HG03025 (cell line): ENCODE results near the gene ALK.

ENCODE experiments used
- ATAC-seq: cut with Tn5 transposase; IDR thresholded peaks from one replicate; pipeline ENCODE4 v1.9.1; 2021; ENCODE audit warnings: mild to moderate bottlenecking, moderate library complexity; ENCODE audit not compliant: unreplicated experiment, low FRiP score

The ALK gene

DNA sequence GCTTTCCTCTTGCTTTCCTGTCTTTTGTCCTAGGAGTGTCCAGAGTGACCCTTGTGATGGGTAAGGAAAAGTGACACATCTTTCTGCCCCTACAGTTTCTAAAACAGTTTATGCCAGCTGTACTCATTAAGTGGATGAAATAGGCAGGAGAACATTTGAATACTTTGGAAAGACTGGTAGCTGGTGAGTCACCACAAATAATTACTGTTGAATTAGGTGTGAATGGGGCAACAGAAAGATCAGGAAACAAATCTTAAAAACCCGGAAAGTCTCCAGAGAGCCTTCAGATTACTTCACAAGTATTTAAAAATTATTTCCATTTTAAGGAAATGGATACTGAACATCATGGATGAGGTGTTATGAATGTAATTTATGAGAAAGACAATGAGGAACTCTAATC, 527.7 kb downstream of the ALK start:
- no peak for ATAC-seq

DNA sequence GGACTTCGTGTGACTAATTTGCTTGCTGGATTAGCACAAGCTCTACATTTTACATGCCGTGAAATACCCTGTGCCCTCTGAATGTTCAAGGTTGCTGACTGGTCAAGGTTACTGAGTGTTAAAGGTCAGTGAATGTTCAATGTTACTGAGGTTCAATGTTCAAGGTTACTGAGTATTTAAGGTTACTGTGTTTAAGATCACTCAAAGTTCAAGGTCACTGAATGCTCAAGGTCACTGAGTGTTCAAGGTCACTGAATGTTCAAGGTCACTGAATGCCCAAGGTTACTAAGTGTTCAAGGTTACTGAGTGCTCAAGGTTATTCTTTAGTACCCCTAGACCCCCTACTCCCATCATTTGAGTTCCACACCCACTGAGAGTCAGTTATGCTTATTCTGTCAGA, 528.6 kb downstream of the ALK start:
- ATAC-seq = no peak

- no peak for ATAC-seq
These were observed 531.2 kb downstream of the ALK start for GRCh38 chr2:29390136-29390535.

- no peak for ATAC-seq
These were observed 531.7 kb downstream of the ALK start for GRCh38 chr2:29389686-29390085.

DNA sequence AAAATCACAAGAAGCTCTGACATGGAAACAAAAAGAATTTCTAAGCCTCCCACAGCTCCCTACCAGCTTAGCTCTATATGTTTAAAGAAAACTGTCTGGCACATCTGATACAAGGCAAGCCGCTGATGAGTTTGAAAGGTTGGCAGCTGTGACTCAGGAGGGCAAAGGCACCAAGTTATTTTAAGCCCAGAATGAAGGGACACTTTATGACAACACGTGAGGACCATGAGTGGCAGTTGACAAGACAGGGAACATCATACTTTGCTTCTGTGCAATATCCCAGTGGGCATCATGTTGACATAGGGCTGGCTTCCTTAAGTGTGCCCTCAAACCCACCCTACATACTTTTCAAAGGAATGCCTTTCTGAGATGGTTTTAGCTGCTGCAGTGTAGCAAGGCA, 533.3 kb downstream of the ALK start:
- ATAC-seq = no peak

- no peak for ATAC-seq
These were observed 538.9 kb downstream of the ALK start for GRCh38 chr2:29382486-29382885.

DNA sequence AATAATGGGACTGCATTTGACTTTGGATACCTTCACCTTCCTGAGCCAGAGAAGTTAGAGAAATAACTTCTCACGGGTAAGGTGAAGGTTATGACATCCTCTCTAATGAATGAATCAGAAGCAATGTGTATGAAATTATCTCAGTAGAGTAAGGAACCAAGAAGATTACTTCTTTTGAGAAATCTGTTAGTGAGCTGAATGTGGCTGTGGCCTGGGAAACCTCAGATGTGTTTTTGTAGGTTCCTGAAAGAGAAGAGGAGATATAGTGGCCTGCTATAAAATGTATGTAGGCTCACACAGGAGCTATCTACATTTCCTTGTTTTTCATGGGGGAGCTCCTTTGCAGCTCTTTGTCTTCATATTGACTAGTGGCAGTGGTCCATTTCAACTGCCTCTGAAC, 543.6 kb downstream of the ALK start:
- ATAC-seq = no peak

- ATAC-seq = no peak
These were observed 544.8 kb downstream of the ALK start for GRCh38 chr2:29376541-29376940.

DNA sequence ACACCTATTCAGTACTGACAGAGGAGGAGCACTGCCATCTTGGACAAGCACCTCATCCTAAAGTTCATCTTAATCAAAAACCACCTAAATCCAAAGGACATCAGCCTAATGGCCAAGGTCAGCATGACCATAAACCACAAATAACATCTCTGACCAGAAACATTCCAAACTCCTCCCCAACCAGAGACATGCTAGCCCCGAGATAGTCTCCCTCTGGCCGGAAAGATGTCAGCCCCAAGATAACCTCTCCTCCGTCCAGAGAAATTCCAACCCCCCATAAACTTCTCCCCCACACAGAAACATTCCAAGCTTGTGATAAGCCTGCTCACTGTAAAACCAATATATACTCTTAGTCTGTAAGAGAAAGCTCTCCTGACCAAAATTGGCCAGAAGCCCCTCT, 545.5 kb downstream of the ALK start:
- no peak for ATAC-seq

GRCh38 chr2:29374823-29375222, 546.6 kb downstream of the ALK start:
- no peak for ATAC-seq

DNA sequence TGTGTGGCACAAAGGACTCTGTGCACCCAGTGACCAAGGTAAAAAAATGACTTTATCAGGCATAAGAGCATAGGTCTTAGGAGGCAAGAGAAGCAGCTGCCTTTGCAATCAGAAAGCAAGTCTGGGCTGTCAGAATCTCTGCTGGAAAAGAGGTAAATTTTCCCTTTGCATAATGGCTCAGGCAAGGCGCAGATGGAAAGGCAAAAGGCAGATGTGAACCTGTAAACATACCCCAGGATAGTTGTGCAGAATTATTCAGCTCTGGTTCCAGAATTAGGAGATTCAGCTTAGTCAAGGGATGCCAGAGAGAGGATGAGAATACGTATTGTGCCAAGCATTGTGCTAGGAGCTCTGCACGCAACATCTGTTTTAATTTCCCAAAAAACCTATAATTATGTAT, 547.5 kb downstream of the ALK start:
- ATAC-seq = no peak

DNA sequence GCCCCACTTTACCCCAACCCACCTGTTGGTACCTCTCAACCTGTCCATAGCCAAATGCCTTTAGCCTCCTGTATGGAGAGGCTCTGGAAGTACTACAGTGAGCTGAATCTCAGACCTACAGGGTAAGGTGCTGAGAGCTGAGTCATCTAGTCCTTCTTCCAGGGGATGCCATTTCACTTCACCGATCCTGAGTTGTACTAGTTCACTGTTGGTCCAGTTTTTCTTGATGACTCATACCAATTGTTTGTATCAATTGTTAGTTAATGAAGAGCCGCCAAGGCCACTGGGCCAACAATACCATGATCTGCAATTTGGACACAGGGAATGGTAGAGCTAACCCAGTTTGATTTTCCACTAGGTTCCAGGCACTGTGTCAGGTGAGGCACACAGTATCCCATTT, 549.2 kb downstream of the ALK start:
- no peak for ATAC-seq

DNA sequence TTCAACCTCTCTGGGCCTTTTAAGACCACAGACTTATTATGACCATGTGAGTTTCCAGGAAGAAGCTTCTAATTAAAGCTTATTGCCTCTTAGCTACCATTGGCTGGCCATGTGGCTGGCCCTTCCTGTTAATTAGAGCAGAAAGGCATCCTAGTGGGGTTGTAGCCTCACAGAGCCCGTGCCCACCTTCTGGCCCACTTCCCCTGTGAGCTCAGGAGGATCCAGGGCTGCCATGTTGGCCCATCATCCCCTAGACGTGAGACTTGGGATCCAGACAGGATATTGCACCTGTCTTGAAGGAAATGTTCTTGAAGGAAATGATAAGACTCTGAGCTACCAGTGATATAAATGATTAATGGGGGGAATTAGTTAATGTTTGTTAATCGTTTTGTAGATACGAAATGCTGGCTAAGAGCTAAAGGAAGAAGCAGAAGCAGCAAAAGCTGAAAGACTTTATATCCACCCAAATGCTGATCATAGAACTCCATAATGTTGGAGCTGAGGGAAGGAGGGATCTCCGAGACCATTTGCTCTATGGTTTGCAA, 550.7 kb downstream of the ALK start:
- no peak for ATAC-seq

DNA sequence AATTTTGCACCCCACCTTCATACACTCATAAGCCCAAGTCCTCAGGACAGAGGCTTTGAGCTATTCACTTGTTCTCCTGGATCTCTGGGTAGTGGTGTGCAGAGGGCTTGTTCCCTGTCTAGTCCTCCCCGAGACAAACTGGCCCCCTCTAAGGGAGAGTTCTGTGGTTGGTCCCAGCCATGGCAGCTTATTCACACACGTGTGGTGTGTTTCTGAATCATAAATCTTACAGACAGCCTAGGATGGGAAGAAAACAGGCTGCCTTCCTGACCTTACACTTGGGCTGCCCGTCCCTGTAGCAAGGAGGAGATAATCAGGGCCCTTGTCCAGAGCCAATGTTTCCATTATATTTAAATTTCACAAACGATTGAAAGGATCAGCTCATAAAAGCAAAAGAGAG, 551.2 kb downstream of the ALK start:
- no peak for ATAC-seq

DNA sequence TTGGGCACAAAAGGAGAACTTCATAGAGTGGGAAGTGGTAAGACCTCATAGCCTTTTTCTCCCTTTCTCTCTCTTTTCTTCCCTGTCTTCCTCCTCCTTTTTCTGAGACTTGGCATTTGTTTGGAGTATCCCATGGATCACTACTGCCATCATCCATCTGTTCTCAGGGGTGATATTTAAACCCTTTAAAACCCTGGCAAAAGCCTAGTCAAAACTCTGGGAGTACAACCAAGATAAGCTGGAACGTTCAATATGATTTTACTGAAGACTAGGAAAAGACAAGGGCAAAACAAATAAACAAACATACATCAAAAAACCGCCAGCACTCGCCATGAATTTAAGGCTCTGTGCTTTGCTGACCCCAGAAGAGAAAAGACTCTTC, 552.7 kb downstream of the ALK start:
- no peak for ATAC-seq

DNA sequence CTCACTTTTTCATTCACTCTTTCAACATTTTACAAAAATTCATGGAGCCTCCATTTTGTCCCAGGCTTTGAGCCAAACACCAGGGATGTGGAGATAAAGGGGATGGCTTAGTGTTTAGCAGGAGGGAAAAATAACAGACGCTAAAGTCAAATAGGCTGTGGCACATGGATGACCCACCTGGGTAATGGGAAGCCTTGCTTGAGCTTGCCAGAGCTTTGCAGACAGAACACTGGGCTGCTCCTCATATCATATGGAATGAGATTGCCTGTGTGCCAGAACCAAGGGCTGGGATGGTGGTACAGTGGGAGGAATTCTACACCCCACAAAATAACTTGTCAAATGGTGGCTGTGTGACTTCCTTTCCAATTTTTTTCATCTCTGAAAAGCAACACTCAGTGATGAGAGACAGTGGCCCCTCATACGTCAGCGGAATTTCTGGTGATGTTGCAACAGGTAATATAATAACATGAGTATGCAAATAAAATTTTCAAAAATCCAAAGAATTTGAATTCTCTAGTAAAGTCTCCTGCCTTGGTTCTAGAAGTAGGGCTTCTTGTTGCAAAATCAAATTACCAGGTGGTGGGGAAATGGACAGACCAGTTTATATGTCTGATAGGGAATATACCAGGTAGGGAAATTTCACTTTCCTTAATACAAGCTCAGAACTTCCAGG, 553.3 kb downstream of the ALK start:
- ATAC-seq = no peak

DNA sequence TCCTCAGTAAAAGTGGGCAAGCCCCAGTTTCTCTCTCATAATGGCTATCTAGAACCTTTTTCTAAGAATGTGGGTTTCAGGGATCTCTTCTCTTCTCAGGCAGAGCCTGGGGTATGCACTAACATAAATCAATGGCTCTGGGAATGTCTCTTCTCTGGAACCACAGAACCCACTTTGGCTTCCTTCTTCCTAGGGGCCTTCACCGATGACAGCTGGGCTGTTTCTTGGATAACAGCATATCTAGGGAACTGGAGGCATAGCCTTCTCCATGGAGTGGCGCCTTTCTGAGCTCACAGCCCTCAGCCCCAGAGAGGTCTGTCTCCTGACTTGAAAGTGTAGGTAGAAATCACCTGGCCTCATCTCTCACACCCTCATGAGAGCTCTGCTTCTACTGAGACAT, 558.3 kb downstream of the ALK start:
- no peak for ATAC-seq

DNA sequence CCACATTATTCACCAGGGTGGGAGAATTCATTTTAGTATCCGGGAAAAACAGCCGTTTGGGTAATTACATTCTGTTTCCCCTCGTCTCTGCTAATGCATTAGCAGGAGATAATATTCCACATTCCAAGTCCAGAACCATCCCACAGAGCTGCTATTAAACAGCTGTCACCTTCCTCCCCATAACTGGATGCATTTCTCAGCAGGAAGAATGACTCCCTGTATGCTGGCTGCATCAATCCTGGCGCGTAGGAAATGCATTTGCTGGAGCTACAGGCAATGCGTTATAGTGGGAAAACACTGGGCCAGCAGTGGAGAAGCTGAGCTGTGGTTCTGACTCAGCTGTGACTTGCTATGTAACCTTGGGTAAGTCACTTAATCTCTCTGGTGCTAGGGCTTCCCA, 560.2 kb downstream of the ALK start:
- no peak for ATAC-seq

DNA sequence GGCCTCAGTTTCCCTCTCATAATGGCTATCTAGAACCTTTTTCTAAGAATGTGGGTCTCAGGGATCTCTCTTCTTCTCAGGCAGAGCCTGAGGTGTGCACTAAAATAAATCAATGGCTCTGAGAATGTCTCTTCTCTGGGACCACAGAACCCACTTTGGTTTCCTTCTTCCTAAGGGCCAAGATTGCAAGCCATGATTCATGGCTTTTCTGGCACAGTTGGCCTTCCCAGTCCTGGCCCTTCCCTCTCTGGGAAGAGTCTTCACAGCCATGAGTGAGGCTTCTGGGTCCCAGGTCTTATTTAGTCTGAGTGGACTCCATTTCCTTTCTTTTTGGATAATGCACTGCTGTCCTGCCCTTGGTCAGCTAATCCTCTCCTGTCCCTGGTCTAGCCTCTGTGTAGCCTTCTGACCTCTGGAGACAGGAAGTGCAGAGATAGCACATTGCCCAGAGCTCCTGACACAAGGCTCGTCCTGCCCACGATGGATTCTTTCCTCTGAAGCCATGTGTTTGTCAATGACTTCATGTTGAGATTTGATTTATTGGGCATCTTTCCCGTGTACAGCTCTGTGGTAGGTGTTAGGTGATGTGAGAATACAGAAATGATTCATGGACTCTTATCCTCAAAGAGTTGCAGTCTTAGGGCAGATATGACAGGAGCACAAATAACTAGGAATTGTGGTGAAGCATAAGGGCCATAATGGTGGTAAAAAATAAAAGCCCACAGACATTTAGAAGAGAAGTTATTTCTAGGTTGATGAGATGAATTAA, 561.2 kb downstream of the ALK start:
- ATAC-seq = no peak

DNA sequence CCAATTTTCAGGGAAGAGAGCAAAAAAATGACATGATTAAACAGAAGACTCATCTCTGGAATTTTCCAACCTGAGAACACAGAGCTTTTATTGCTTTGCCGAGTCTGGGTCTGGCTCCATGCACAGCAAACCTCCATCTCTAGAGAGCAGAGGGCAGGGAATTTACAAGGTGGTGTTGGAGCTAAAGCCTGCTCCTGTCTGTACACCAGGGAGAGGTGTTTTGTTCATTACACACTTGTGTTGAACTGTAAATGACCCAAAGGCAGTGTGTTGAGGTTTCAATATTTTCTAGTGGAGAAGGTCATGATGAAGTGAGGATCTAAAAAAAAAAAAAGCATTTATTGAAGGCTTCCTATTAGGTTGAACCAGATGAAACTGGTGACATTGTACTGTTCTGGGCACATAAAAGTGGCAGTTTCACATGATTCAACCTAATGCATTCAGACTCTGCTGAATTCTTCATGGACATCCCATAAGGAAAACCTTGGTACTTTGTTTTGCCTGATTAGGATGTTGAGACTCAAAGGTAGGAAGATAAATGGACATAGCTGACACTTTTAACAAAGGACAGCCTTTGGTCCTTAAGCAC, 567.9 kb downstream of the ALK start:
- no peak for ATAC-seq

DNA sequence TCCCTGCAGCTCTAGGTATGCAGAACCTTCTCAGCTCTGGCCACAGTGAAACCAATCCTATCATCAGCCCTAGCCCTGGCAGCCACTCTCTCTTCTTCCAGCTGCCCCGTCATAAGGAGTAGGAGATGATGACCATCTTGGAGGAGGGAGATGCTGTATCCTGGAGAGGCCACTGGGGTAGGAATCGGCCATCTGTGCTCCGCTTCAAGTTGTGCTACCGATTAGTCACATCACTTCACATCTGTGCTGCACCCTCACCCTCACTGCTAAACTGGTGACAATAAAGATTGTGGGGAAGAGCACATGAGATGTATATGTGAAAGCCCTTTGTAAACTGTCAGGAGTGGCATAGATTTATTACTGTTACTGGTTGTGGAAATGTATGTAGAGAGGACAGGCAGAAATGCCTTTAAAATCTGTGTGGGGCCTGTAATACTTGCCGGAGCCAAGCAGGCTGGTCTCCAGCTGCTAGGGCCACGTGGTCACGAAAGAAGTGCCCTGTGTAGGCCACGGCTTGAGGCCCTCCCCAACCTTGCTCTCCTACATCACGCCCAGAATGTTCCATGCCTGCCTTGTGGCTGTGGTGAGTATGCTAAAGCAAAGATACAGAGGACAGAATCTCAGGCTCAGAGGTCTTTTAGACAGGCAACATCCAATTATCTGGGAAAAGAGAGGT, 569.3 kb downstream of the ALK start:
- no peak for ATAC-seq
